ENCODE data around the gene RNU1-2.
A peak's percentile ranks its signal among the peaks of the same experiment; 100 is the strongest.
"Not testable (repeated sequence)": the region's sequence is repeated elsewhere in the genome, so short reads cannot be mapped to it uniquely, and the experiment has no call there.

The RNU1-2 gene

DNA sequence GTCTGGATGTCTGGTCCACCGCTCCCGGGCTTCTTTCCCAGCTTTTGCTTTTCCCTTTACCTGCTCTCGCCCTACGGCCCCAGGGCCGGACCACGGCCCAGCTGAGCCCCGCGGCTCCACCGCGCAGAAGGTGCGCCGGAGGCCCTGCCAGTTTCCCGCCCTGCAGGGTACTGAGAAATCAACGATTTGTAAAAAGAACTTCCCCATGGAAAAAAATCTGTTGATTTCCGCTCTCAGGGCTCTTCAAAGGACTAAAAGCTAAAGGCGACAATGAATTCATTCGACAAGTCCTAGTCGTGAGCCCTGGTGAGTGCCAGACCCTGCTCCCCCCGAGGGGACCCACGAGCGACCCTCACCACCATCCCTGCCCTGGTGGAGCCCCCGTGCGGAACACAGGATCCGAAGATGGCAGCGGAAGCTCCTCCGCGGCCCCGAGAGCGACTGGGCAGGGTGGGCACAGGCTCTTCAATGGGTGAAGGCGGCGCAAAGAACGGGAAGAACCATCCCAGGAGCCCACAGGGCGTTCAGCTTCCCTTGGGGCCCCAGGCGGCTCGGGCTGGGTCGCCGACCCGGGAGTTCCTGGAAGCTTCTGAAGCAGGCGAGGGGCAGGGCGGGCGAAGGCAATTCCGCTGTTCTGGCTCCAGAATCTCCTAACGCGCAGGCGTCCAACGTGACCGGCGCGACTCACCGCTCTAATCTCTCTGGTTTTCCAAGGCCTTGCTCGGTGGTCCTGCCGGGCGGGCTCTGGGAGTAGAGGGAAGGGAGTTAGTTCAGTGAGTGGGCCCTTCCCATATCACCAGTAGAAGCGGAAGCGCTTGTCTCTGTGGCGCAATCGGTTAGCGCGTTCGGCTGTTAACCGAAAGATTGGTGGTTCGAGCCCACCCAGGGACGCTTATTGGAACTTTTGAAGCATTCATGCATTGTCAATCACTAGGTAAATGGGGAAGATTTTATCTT is 6.6 kb upstream of the RNU1-2 start:
- DNase-seq = peak; percentile 82

DNA sequence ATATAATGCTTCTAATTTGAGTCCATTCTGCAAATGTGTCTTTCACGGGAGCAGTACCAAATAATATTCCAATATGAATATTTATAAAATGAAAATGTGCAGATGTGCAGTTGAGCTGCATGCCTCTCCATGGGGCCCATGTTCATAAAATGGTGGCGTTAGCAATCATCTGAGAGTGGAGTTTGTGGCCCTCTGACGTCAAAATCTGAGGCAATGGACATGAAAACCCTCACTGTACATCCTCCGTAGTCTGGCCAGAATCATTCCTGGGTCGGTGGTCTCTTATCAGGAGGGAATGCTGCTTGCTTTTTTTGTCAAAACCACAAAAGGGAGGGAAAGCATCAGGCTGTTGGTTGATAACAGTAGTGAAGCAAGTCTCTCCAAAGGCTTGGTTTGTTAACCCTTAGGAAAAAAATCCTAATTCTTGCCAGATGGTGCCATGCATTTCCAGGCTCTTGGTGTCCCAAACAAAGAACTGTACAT is 5.2 kb upstream of the RNU1-2 start:
- DNase-seq = not testable (repeated sequence)

DNA sequence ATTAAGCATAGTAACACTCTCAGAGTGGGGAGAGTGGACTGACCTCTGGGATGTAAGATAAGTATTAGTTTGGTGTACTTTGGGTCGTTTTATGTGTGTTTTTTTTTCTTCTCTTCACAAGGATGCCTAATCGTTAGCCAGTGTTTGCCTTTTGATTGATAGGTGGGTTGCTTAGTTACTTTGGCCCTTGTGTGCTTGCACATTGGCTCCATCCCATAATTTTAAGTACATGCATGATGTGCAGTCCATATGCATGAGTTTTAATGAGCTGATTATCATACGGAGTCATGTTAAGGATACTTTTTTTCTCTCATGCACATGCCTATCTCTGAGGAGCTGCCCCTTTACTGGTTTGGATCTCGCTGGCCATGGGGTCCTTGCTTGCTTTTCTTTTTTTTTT is 4.7 kb upstream of the RNU1-2 start:
- DNase-seq = not testable (repeated sequence)

DNA sequence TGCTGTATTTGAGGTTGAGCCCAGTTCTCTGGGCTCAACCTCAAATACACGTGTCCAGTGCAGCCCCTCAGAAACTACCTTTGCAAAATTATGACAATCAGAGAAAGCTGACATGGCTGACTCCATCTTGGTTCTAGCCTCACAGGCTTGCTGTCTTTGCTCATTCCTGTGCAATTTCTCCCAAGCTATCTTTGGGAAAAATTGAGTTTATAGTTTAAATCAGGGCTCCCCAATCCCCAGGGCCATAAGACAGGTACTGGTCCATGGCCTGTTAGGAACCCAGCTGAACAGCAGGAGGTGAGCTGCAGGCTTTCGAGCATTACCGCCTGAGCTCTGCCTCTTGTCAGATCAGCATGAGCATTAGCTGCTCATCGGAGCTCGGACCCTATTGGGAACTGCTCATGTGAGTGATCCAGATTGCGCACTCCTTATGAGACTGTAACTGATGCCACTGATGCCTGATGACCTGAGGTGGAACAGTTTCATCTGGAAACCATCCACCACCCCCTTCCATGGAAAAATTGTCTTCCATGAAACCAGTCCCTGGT is 2.7 kb upstream of the RNU1-2 start:
- DNase-seq = not testable (repeated sequence)

DNA sequence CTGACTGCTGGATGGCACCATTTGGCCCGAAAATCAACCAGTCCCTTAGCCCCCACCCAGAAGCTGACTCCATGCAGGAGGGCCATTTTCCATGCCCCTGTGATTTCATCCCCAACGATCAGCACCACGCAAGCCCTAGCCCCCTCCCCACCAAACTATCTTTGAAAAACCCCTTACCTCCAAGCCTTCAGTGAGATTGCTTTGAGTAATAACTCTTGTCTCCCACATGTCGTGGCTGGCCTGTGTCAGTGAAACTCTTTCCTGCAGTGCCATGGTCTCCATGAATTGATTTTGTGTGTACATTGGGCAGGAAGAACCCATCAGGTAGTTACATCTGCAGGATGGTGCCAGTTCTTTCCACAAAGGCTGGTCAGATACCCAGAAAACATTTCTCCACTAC is 2.0 kb upstream of the RNU1-2 start:
- DNase-seq = not testable (repeated sequence)

DNA sequence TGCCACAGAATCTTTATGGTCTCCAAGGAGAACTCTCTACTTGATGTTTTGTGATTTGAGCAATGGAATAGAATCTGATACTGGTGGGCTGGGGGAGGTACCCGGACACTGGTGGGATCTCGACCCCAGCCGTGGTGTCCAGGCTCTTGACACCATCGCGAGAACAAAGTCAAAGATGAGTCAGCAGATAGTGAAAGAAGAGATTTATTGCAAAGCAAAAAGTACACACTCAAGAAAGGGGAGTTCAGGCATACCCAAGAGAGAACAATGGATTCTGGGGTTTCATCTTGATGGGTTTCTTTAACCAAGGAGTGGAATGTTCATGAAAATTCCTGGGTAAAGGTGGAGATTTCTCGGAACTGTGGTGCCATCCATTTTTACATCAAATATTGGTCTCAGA is 1.4 kb upstream of the RNU1-2 start:
- not testable (repeated sequence) for DNase-seq

DNA sequence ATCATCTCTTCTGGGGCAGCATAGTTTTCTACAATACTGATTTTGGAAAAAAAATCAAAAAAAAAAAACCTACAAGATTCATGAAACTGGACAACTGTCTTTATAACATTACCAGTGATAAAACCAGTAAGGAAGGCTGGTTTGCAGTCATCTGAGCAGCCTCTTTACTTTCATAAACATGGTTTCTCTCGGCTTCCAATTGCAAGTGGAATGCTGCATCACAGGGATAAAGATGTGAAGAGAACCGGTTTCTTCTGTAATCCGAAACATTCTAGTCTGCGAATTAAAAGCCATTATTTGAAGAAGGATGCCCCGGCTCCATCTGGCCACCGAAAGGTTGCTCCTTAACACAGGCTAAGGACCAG is 565 bp upstream of the RNU1-2 start:
- not testable (repeated sequence) for DNase-seq

DNA sequence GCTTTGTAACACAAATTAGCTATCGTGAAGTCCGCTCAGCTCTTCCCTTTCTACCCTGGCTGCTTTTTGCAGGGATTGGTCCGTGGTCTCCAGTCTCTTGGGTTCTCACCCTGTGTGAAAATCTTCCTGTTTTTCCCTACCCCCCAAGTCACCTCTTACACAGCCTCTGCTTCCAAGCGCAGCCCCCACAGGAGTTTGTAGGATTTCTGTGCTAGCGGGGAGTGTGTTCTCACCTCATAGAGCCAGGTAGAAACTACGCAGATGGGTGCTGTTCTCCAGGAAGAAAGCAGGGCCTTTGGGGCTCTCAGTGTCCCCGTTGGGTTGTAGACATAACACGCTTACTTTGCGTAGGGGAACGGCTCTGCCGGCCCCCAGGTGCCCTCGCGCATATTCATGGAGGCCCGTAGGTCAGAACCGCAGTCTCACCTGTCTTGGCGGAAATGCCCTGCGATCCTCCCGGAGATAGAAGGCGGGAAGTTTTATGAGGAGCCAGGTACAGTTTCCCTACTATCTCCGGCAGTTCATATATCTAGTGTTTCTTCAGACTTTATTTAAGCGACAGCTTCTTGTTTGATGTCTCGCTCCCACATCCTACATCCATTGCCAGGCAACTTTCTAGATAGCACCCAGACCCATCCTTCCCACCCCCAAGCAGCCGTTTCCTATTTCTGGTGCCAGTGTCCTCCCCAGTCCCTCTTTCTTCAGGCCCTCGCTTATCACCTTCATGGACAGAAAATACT is 706 bp downstream of the RNU1-2 start:
- DNase-seq = peak; percentile 93

DNA sequence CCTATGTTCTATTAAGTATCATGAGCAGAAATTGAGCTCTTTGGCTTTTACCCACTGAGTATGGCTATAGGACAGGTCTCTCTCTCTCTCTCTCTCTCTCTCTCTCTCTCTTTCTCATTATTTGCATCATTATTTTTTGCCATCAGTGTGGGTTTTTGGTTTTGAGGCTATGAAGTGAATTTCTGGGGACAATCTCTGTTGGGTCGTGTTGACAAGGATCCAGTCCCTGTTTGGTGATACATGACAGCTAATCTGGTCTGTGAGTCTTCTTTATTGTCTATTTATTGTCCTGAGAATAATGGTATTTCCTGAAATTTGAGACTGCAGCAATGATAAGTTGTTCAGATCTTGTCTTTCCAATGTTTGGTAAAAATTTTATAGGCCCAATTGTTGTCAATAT is 1.9 kb downstream of the RNU1-2 start:
- not testable (repeated sequence) for DNase-seq

DNA sequence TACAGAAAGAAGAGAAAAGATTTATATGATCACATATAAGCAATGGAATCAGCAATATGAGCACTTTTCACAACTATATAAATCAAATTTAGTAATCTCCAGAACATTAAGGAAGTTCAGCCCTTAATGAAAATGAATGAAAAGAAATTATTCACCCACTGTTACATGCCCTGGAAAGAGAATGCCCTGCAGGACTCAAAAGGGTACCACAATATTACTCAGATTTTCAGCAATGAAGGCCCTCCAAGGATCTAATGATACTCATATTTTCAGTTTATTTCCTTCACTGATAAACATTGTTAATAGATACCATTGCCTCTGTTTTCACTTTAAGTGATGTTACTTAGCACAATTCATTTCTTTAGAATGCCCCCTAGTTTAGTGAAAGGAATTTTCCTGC is 2.5 kb downstream of the RNU1-2 start:
- not testable (repeated sequence) for DNase-seq

DNA sequence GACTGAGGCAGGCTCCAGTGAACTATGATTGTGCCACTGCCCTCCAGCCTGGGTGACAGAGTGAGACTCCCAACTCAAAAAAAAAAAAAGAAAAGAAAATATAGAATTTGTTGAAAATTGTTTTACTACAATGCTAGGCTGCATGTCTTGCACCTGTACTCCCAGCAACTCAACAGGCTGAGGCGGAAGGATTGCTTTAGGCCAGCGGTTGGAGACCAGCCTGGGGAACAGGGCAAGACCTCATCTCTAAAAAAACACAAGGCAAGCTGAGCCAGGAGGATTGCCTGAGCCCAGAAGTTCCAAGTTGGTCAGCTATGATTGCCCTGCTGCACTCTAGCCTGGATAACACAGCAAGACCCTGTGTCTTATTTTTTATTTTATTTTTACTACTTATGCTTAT is 3.2 kb downstream of the RNU1-2 start:
- not testable (repeated sequence) for DNase-seq

DNA sequence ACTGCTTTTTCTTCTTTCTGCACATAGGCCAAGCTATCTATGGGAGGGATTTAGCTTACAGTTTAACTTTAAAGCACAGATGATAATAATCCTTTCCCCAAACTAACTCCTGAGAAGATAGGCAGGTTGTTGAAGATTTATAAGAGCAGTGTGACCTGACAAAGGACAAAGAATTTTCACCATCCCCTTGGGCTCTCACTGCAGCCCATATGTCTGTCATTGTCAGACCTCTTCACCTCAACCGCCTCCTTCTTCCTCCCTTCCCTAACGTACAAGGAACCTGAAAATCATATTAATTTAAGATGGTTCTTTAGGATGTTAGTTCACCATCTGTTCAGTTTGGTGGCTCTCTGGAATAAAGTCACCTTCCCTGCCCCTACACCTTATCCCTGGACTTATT is 5.0 kb downstream of the RNU1-2 start:
- DNase-seq = no peak

DNA sequence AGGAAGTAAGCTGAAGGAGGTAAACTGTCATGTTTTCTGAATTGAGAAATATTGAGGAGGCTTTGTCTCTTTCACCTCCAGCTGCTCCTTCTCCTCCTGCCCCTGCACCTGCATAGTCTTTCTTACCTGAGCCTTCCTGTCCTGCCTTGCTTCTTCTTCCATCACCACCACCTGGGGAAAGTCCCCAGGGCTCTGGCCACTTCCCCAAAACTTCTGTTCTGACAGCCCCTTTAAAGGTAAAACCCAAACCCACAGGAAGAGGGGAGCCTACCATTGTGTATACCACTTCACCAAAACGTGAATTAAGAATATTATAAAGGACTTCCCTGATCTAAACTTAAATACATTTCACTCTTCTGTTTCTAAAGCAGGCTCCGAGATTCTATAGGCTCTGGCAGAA is 5.6 kb downstream of the RNU1-2 start:
- not testable (repeated sequence) for DNase-seq

DNA sequence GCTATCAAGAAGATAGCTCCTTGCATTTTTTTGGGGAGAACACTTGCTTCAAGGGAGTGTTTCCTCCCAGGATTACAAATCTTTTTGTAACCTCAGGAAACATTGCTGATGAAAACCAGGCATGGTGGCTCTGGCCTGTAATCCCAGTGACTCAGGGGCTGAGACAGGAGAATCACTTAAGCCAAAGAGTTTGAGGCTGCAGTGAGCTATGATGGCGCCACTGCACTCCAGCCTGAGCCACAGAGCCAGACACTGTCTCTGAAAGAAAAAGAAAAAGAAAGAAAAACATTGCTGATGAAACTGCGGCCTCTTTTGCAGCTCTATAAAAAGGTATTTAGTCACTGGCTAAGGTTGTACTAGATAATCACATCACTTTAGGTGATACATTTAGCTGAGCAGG is 7.3 kb downstream of the RNU1-2 start:
- DNase-seq = peak; percentile 41

DNA sequence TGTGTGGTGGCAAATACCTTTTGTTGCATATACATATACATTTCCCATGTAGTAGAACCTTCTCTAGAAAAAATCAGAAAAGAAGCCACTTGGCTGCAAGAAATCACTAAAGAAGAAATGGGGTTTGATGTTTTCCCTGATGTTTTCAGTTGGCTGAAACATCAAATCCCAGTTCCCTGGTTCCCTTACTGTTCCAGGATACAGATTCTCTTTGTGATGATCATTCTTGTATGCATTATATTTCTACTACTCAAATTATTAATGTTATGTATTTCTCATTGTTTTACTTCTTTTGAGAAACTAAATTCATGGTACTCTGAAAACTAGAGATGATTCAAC is 7.6 kb downstream of the RNU1-2 start:
- DNase-seq = no peak

DNA sequence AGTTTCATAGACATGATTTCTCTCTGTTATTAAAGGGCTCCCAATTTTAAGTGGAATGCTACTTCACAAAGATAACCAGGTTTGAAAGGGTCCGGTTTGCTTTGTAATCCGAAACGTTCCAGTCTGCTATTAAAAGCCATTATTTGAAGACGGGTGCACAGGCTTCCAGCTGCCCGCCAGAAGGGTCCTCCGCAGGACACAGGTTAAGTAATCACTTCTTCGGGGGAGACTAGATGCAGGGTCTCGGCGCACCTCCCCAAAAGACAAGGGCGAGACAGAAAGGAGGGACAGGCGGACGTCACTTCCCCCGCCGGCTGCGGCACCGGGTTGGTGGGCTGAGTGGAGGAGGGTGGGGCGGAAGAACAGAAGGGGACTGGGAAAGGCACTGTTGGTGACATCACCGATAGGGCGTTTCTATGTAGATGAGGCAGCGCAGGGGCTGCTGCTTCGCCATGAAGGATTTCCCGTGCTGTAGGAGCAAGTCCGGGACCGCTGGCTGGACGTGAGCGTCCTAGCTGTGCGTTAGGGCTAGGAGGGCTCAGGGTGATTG is 8.9 kb downstream of the RNU1-2 start:
- DNase-seq = peak; percentile 100

DNA sequence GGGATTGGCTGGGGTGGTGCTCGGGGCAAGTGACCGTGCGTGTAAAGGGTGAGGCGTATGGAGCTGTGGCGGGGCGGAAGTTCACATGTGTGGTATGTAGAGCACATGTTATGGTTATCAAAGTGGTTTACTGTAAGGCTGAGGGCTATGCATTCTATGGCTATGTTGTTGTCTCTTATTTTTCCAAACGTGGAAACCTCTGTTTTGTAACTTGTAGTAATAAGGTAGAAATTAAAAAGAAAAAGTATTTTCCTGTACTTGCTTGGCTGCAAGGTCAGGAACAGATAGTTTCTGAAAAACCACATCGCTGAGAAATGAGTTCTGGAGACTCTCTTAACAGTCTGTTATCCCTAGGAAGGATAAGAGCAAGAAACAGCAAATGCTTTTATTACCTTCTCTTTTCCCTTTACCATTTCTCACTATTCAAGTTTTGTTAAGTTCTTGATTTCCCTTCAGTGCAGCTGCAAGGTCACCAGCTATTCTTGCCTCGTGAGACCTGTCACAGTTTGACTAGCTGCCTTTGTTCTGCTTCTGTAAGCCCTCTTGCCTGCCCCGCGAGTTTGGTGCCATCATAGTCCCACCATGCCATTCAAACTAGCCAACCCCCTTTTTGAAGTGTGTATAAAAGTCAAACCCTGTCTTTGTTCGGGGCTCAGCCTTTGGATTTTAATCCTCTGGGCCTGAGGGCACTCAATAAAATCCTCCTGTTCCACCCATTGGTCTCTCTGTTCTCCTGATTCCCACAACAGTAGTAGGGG is 9.5 kb downstream of the RNU1-2 start:
- DNase-seq = peak; percentile 83

DNA sequence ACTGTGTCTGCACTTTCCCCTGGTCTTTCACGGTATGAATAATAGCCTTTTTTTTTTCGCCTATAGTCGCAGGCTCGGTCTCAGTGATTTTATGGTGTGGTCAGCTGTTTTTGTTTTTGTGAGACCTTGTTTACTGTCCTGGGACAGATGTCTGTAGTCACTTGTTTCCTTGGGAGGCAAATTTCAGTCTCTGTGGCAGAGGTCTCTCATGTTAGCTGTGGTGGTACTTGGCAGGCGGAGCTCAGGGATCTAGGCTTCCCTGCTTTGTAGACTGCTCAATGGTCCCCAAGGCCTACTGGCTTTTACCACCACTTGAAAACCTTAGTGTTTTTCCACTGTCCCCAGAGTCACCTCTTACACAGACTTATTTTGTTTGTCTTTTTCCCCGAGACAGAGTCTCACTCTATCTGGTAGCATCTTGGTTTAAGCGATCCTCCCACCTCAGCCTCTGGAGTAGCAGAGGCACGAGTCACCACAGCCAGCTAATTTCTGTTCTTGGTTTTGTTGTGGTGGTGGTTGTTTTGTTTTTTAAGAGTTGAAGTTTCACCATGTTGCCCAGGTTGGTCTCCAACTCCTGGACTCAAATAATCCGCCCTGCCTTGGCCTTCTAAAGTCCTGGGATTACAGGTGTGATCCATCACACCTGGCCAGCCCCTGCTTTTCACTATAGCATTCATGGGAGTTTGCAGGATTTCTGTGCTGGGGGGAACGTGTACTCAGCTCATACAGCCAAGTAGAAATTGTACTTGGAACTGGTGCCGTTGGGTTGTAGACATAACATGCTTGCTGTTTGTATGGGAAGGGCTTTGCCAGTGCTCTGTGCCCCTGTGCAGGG is 10.3 kb downstream of the RNU1-2 start:
- no peak for DNase-seq

DNA sequence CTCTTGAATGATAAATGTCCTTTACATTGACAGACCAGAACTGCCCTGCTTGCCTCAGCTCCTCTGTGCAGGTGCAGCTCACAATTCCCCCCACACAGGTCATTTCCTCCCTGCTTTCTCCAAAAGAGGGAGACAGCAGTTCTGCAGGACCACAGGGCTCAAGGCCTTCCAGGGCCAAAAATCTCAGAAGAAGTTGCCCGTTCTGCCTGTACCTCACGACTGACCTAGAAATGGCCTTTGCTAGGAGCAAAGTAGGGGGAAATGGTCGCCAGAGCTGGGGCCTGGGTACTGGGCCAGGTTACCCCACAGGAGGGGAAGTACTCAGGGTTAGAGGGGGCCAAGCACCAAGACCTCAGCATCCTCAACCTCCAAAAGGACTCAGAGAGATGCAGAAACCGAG is 11.1 kb downstream of the RNU1-2 start:
- DNase-seq = no peak

DNA sequence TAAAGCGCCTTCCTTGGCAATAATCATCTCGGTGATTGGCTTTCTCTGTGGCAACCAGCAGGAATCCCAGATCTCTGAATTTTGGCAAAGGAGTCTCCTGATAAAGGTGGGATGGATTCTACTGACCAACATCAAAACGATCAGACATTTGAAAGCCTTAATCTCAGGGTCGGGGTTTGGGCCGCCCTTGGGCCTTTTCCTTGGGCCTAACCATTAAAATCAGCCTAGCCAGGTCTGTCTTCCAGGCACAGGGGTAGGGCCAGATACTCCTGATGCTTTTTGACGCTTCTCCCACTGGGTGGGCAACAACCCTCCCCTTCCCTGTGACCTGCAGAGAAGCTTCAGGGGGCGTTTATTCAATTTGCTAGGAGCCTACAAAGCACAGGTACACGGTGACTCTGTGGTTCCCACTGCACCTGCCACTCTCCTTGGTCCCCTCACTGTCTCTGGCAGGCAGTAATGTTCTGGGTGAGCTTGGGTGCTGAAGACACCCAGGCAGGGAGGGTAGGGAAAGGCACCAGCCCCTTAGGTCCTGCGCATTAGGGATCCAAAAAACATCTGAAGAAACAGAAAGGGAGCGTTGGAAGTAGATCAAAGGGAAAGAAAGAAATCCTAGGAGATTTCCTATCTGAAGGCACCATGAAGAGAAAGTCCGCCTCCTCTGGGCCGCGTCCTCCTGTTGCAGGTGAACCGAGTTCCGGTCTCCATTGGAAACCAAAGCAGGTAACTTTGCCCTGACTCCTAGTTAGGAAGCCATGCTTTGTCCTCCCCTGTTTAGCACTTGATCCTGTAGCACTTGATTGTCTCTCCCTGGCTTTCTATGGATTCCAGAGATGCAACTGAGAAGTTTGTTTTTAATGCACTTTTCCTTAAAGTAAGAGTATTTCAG is 12.3 kb downstream of the RNU1-2 start:
- DNase-seq = no peak

All from inflammatory macrophage treated with lipopolysaccharide for 4 hours (primary cell).